ENCODE measurements around the gene ADAMTSL3. TPM values are rescaled to one million over a fixed set of nuclear protein-coding genes. Genes with fewer than 3 reads are reported as not detected.
"Not testable (repeated sequence)": the region's sequence is repeated elsewhere in the genome, so short reads cannot be mapped to it uniquely, and the experiment has no call there.

ADAMTSL3 gene
- total RNA-seq, 1 donor: under 0.01 TPM

DNA sequence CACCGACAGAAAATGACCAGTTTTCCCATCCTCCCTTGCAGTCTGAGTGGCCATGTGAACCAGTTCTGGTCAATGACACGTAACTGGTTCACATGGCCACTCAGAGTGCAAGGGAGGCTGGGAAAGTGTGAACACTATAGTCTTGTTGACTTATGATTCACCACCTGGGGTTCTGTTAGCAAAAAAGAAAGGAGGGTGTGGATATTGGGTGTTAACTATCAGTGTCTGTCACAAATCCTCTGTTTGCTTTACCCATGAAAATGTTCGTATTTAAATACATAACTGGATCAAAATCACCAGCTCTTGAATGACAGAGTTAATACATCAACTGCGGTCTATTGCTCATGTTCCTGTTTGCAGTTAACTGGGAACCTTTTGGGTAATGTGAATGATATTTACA lies 92.3 kb downstream of the ADAMTSL3 start:
- DNase-seq (ENCODE audit: low read depth in 2 of 3, low spot score in 2 of 3): no peak

DNA sequence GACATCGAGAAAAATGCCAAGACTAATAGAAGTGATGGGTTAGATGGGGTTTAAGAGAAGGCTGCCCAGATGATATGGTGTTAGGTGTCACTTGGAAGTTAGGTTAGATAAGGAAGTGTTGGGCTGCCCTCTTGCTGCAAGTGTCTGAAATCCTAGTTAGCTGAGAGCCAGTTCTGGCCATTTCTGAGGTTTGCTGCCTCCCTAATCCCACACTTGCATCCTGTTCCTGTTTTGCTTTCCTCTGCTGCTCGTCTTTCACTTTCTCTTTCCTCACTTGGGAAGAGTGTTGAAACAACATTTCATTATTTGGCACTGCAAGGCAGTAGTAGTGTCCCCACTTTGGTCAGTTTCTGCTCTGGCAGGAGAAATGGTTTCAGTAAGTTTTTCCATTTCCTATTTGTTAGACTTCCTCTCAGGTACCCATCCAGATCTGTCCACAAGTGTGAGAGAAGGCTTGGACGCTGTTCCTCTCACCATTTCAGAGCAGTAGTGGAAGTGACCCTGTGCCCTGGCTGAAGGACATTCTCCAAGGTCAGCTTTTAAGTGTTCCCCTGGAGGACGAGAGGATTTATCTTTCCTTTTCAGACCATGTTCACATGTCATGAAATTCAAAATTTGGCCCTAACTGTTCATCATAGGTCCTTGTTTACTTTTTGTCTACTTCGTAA lies 93.3 kb downstream of the ADAMTSL3 start:
- peak in 2 of 3 donors; percentile 7 to 11 for DNase-seq (ENCODE audit: low read depth in 2 of 3, low spot score in 2 of 3)

DNA sequence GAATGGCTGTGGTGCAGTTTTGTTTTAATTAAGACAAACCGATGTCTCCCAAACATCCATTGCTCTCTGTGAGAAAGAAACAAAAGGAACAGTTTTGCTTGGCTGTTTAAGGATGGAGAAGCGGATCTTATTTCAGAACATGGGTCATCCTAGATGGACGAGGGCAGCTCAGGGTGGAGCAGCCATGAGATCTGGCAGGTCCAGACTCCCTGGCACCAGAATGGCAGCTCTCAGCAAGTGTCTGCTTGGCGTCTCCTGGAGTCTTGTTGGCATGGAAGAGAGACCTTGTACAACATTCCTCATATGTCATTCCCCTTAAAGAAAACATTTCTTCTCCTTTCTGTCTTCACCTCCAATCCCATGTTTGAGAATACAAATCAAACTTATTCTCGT lies 93.8 kb downstream of the ADAMTSL3 start:
- no peak for DNase-seq (ENCODE audit: low read depth in 2 of 3, low spot score in 2 of 3)

DNA sequence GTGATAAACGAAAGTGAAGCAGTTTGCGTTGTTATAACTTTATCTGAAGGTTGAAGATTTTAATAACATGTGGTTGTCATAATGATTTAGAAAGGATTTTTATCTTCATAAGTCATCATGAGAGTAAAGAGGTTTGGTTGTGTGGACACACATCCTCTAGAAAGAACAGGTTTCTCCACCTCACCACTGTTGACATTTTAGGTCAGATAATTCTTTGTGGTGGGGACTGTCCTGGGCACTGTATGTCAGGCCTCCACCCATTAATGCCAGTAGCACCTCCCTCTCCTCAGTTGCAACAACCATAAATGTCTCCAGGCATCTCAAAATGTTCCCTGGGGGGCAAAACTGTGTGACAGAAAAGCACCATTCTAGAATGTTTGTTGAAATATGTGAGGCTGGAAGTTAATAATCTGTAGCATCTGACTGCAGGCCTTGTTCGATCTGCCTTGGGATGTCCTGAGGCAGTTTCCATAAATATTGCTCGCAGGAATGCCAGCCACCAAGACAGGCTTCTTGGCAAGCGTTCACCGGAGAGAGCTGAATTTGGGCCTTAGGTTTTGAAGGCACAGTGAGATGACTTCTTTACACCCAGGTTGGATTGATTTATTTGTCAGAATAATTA lies 100.1 kb downstream of the ADAMTSL3 start:
- DNase-seq (ENCODE audit: low read depth in 2 of 3, low spot score in 2 of 3): no peak

DNA sequence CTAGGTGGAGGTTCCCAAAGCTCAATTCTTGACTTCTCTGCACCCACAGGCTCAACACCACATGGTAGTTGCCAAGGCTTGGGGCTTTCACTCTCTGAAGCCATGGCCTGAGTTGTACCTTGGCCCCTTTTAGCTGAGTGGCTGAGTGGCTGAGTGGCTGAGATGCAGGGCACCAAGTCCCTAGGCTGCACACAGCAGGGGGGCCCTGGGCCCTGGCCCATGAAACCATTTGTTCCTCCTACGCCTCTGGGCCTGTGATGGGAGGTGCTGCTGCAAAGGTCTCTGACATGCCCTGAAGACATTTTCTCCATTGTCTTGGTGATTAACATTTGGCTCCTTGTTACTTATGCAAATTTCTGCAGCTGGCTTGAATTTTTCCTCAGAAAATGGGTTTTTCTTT lies 103.4 kb downstream of the ADAMTSL3 start:
- DNase-seq (ENCODE audit: low read depth in 2 of 3, low spot score in 2 of 3): not testable (repeated sequence)

DNA sequence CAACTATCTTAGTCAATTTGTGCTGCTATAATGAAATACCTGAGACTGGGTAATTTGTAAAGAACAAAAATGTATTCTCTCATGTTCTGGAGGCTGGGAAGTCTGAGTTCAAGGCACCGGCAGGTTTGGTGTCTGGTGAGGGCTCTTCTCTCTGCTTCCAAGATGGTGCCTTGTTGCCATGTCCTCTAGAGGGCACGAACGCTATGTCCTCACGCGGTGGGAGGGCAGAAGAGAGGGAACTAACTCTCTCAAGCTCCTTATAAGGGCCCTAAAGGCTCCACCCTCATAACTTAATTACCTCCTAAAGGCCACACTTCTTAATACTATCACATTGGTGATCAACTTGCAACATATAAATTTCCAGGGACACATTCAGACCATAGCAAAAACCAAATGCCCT lies 108.4 kb downstream of the ADAMTSL3 start:
- DNase-seq (ENCODE audit: low read depth in 2 of 3, low spot score in 2 of 3): no peak

DNA sequence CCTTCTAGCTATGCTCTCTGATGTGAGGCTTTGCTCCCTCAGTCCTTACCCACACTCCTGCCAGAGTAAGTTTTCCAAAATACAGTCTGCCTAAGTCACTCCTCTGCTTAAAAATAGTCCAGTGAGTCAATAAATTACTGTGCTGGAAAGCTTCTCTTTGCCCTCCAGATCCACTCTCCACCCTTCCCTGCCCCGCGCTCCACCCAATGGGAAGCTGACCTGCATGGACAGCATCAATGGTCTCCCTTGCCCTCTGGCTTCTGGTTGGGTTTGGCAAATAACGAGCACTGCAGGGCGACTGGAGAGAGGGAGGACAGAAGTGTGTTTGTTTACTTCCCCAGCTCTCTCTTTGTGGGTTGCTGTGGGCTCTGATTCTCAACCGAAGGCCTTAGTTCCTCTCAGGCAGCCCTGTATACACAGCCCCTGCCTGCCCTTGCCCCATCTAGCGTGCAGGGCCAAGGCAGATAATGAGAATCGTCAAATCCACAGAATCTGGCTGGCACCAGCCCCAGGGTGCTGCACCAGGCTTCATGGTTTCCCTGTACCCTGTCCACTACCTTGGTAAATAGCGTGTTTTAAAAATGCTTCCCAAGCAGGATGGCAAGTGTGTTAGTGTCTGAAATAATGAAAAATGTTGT lies 110.4 kb downstream of the ADAMTSL3 start:
- DNase-seq (ENCODE audit: low read depth in 2 of 3, low spot score in 2 of 3): no peak

DNA sequence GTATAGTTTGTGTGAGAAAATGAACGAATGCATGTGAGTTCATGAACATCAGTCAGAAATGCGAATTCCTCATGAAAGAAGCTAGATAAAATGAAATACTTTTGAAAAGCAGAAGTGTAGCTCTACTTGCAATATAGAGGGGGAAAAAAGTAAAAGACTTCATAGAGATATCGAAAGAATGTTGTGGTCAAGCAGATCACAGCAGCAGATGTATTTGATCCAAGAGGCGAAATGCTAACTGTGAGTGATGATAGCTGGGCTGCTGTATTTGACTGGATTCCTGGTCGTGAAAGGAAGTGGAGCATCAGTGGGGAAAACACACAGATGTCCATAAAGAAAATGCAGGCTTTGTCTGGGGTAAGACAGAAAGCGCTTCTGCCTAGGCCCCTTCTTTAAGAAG lies 112.4 kb downstream of the ADAMTSL3 start:
- DNase-seq (ENCODE audit: low read depth in 2 of 3, low spot score in 2 of 3): no peak

DNA sequence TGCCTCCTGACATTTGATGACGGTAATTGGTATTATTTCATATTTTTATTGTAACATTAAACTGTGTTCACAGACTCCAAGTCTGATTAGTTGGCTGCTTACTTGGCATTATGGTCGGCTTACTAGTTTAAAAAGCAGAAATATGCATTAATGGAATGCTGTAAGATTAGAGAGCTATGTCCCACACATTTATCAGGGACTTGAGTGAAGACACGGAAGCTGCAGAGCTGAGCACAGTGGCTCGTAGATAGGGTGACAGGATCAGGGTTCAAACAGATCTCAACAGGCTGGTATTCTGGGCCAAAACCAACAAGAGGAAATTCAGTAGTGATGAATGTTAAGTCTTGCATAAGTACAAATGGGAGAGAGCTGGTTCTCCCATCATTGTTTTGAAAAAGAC lies 113.8 kb downstream of the ADAMTSL3 start:
- no peak for DNase-seq (ENCODE audit: low read depth in 2 of 3, low spot score in 2 of 3)

DNA sequence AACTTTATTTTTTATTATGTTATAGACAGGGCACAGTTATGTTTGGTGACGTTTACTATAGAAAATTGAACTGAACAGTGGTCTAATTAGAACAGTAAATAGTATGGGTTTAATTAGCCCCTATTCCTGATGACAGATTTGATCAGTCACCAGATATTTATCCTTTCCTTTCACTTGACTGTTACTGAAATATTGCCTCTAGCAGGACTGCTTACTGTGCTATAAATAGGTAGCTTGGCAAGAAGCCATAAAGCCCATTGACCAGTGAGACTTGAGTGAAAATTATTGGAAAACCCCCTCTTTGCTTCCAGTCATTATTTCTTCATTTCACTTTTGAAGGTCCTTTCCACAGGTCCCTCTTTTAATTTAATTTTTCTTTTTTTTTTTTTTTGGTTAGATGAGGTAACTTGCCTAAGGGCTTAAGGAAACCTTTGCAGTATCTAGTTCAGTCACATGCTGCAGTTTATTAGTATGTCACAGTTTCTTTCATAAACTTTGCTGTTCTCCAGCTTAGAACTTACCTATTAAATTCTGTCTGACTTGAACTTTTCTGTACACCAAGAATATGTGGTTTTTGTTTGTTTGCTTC lies 115.6 kb downstream of the ADAMTSL3 start:
- no peak for DNase-seq (ENCODE audit: low read depth in 2 of 3, low spot score in 2 of 3)

DNA sequence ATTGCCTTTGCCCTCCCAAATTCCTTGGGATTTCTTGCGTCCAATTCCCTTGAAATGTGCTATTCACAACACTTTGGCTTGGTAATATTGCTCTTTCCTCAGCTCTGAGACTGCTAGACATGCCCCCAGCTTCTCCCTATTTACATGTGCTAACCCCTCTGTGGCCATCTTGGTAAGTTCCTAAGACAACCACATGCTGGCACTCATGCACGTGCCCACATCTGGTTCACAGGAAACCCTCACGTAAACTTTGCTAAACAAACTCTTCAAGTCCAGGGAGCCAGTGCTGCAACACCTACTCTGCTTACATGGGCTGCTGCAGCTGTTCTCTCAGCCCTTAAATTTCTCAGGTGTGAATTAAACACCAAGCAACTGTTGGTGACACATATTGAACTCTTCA lies 121.8 kb downstream of the ADAMTSL3 start:
- no peak for DNase-seq (ENCODE audit: low read depth in 2 of 3, low spot score in 2 of 3)

DNA sequence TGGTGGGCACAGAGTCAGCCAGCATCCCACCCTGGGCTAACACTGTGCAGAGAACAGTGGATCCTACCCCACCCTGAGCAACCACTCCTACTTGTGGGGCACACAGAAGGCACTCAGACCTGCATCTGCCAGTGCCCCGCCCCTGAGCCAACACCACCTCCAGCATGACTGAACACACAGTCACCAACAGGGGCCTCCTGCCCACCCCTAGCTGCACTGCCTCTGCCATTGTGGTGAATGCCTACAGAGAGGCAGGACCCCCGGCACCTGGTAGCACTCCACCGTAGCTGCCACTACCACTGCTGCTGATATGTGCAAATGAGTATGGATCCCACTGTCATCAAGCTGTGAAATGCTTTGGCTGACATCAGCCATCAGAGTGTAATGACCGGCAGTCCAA lies 123.1 kb downstream of the ADAMTSL3 start:
- DNase-seq (ENCODE audit: low read depth in 2 of 3, low spot score in 2 of 3): no peak

DNA sequence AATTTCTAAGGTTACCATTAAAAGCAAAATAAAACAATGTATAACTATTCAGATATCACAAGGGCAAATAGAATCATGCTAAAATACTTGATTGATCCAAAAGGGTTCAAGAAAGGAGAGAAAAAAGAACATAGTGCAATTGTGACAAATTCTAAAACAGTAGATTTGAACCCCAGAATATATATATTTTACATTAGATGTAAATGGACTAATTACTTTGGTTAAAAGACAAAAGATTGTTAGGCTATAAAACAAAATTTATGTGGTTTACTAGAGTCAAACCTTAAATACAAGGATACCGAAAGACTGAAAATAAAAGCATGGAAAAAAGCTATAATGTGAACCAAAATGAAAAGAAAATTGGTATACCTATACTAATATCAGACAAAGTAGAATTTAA lies 129.3 kb downstream of the ADAMTSL3 start:
- no peak for DNase-seq (ENCODE audit: low read depth in 2 of 3, low spot score in 2 of 3)

DNA sequence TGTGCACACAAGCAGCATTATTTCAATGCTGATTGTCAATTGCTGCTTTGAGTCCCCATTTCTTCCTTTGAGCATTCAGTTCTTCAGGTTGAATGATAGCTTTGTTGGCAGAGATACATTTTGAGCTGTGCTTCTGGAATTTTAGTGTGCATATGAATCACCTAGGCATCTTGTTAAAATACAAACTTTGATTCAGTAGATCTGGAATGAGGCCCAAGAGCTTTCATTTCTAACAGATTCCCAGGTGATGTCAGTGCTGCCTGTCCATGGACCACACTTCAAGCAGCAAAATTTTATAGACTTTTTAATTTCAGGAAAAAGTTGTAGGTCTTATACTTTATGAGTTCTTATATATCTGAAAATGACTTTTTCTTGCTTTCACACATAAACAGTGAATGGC lies 131.1 kb downstream of the ADAMTSL3 start:
- DNase-seq (ENCODE audit: low read depth in 2 of 3, low spot score in 2 of 3): no peak

DNA sequence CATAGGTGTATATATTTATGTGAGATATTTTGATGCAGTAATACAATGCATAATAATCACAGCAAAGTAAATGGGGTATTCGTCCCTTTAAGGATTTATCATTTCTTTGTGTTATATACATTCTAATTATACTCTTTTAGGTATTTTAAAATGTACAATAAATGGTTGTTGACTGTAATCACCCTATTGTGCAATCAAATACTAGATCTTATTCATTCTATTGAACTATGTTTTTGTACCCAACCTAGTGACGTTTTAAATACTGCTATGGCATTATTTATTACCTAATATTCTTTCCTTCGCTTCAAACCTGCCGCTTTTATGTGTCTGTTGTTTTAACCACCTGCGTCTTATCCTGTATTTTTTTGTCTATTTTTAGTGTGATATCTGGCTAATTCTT lies 132.4 kb downstream of the ADAMTSL3 start:
- no peak for DNase-seq (ENCODE audit: low read depth in 2 of 3, low spot score in 2 of 3)

DNA sequence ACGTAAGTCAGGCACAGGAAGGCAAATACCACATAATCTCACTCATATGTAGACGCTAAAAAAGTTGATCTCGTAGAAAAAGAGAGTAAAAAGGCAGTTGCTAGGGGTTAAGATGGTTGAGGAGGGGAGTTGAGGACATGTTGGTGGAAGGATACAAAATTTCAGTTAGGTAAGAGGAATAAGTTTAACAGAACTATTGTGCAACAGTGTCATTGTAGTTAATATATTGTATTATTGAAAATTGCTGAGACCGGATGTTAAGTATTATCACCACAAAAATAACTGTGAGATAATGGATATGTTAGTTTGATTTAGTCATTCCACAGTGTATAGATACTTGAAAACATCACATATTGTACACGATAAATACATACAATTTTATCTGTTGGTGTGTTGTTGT lies 139.1 kb downstream of the ADAMTSL3 start:
- DNase-seq (ENCODE audit: low read depth in 2 of 3, low spot score in 2 of 3): no peak

DNA sequence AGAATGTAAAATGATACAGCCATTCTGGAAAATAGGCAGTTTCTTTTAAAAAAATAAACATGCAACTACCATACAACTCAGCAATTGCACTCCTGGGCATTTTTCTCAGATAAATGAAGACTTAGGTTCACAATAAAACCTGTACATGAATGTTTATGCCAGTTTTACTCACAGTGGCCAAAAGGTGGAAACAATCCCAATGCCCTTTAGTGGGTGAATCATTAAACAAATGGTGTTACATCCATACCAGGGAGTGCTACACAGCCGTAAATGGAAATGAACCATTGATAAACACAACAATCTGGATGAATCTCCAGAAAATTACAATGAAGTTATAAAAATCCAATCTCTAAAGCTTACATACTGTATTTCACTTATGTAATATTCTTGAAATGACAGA lies 140.3 kb downstream of the ADAMTSL3 start:
- DNase-seq (ENCODE audit: low read depth in 2 of 3, low spot score in 2 of 3): no peak

DNA sequence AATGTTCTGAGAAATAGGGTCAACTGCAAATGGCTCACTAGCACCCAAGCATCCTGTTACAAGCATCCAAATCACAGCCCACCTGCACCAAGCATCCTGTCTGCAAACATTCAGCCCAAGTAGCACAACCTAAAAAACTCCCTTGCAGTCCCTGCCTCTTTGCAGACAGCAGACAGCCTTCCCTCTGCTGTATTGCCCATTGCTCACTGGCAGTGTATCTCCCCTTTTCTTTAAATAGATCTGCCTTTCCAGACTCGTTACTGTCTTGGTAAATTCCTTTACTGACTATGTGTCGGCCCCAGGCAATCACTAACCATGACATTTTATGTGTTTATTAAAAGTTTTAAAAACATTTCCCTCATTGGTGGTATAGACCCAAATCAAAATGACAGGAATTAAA lies 155.4 kb downstream of the ADAMTSL3 start:
- DNase-seq (ENCODE audit: low read depth in 2 of 3, low spot score in 2 of 3): no peak

DNA sequence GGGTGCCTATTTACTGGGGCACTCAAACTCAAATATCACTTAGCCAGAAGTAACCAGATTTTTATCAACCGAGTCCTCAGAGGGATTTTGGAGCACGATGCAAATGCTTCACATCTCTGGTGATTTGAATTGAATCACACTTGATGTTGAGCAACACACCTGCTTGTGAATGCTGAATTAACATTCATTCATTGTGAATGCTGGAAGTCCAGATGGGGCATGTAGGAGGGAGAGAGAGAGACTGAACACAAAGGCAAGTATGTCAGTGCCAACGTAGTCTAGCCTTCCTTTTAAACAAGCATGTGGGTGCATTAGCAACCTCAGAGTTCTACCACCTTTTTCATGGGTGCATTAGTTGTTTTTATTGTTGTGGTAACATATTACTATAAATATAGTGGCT lies 156.2 kb downstream of the ADAMTSL3 start:
- no peak for DNase-seq (ENCODE audit: low read depth in 2 of 3, low spot score in 2 of 3)

DNA sequence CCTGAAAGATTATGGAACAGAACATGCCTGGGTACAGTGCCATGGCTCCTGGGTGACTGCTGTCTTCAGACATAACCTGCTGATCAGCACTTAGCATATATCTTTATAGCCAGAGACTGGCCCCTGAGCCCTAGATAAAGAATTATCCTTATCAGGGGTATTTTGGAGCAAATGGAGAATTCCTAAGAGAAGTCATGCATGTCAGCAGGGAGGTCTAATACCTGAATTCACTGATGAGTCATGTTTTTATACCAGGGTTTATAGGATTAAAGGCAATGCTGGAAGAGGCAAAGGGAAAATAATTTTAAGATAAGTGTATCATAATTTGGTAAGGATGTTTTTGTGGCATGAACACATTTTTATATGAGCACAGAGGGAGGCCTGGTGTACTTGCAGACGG lies 159.8 kb downstream of the ADAMTSL3 start:
- no peak for DNase-seq (ENCODE audit: low read depth in 2 of 3, low spot score in 2 of 3)

DNA sequence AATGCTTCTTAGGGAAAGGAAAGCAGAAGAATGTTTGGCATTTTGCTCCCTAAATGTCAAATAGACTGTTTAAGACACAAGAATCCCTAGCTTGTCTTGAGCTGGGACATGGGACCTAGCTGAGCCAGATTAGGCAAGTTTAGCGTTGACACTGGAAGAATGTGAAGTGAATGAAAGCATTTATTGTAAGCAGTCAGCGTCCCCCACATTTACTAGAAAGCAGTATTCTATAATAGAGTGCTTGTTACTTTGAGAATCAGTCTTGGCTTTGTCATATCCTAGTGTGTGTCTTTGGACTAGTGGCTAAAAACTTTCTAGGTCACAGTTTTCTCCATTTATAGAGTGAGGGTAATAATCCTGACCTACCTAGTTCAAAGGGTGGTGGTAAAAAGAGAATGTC lies 161.6 kb downstream of the ADAMTSL3 start:
- no peak for DNase-seq (ENCODE audit: low read depth in 2 of 3, low spot score in 2 of 3)

All from hematopoietic multipotent progenitor cell (in vitro differentiated cells).